Body of pancreas (tissue), 4 donors: ENCODE results near the gene GMPPA. TPM values are rescaled to one million over a fixed set of nuclear protein-coding genes. Genes with fewer than 3 reads are reported as not detected.
A peak's percentile ranks its signal among the peaks of the same experiment; 100 is the strongest.

Experiments
- ATAC-seq: fragments of 150-250 bp; one replicate; pipeline ENCODE4 v1.9.1; 2016
- DNase-seq, 4 donors: peaks; one replicate each; pipeline ENCODE4 v3.0.0-alpha.2; 2019
- H3K27ac ChIP-seq, 4 donors: fragments of 200-600 bp; sonication (generic); 1 replicate in 3 of 4; 2 replicates in 1 of 4; pipeline versions ENCODE4 v1.5.1 to v1.6.1; 2016 to 2019; ENCODE audit warnings: mild to moderate bottlenecking in 1 of 4, mixed read lengths in 1 of 4, moderate library complexity in 1 of 4
- H3K27me3 ChIP-seq, 2 donors: fragments of 200-600 bp; sonication (generic); one replicate each; pipeline ENCODE4 v1.6.0; 2016; ENCODE audit warnings: mild to moderate bottlenecking in 1 of 2
- H3K36me3 ChIP-seq, 2 donors: fragments of 200-600 bp; sonication (generic); replicated peaks in 1 of 2; 2 replicates each; pipeline ENCODE4 v1.5.1; 2016; ENCODE audit warnings: low read depth in 2 of 2; ENCODE audit not compliant: insufficient read depth in 1 of 2
- H3K4me1 ChIP-seq: fragments of 200-600 bp; sonication (generic); one replicate; pipeline ENCODE4 v1.6.0; 2016
- H3K4me3 ChIP-seq, 2 donors: fragments of 200-600 bp; sonication (generic); 1 replicate in 1 of 2; 2 replicates in 1 of 2; pipeline ENCODE4 v1.5.1; 2016 to 2019
- H3K9me3 ChIP-seq, 3 donors: fragments of 200-600 bp; sonication (generic); 1 replicate in 2 of 3; 2 replicates in 1 of 3; pipeline ENCODE4 v1.5.1; 2016
- POLR2A ChIP-seq, 3 donors: fragments of 450-650 bp; IDR thresholded peaks; one replicate each; pipeline ENCODE4 v1.6.1; 2016; ENCODE audit warnings: antibody characterized with exemption in 3 of 3, mild to moderate bottlenecking in 2 of 3
- WGBS, 2 donors: methylation state at CpG; one replicate each; pipeline ENCODE4 v1.1.5; 2017; 5-methylcytosine and 5-hydroxymethylcytosine counted together
- intact Hi-C: fragments of 100-400 bp; cut with DNase I; formaldehyde crosslinking; loops from one replicate; pipeline ENCODE4 v1.15.1; 2023
- total RNA-seq, 2 donors: library from RNA; depleted of rRNA; stranded (reverse); fragments of >200 nt; gene quantifications; one replicate each; pipeline ENCODE4 v1.1.0, GENCODE V29; 2016
- TF ChIP-seq, protein P1 (sequence below), 7 experiments: fragments of 450-650 bp in 4 of 7; fragments of 200-600 bp in 3 of 7; sonication (generic) in 3 of 7; IDR thresholded peaks; one replicate each; pipeline ENCODE4 v1.5.1; 2016 to 2019; ENCODE audit warnings: antibody characterized with exemption in 7 of 7

GMPPA gene
- total RNA-seq, 2 donors from 2014 or later = 40.5 to 57.4 TPM

DNA sequence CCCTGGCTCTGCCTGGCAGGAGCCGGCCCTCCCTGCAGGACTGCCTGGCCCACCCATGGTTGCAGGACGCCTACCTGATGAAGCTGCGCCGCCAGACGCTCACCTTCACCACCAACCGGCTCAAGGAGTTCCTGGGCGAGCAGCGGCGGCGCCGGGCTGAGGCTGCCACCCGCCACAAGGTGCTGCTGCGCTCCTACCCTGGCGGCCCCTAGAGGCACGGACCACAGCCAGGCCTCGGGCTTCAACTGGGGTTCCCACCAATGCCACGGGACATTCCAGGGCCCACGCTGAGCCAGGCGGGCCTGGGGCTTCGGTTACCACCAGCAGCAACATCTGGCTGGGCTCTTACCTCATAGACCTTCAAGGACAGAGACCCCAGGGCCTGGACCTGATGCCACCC, 6.1 kb upstream of the GMPPA start:
- WGBS, 2 donors = 68 to 70% methylated on average over 2 to 18 of the region's 20 CpGs
- no peak overlapping the region for H3K4me3 ChIP-seq
- ATAC-seq = no peak
- no peak overlapping the region for H3K27ac ChIP-seq
- DNase-seq = no peak
- intact Hi-C loops = no loop called here
- peaks cover 10% of the 10 kb centered on the region for H3K4me1 ChIP-seq
- no peaks in the 10 kb centered on the region for H3K9me3 ChIP-seq
- TF ChIP-seq, protein P1, sequence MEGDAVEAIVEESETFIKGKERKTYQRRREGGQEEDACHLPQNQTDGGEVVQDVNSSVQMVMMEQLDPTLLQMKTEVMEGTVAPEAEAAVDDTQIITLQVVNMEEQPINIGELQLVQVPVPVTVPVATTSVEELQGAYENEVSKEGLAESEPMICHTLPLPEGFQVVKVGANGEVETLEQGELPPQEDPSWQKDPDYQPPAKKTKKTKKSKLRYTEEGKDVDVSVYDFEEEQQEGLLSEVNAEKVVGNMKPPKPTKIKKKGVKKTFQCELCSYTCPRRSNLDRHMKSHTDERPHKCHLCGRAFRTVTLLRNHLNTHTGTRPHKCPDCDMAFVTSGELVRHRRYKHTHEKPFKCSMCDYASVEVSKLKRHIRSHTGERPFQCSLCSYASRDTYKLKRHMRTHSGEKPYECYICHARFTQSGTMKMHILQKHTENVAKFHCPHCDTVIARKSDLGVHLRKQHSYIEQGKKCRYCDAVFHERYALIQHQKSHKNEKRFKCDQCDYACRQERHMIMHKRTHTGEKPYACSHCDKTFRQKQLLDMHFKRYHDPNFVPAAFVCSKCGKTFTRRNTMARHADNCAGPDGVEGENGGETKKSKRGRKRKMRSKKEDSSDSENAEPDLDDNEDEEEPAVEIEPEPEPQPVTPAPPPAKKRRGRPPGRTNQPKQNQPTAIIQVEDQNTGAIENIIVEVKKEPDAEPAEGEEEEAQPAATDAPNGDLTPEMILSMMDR (IDR thresholded peaks at IDR 0.05) = no peak
- TF ChIP-seq POLR2A (IDR thresholded peaks at IDR 0.05) = no peak
- H3K27me3 ChIP-seq = peaks cover 0 to 4% of the 10 kb centered on the region in 2 donors
- H3K36me3 ChIP-seq = no peaks in the 10 kb centered on the region

DNA sequence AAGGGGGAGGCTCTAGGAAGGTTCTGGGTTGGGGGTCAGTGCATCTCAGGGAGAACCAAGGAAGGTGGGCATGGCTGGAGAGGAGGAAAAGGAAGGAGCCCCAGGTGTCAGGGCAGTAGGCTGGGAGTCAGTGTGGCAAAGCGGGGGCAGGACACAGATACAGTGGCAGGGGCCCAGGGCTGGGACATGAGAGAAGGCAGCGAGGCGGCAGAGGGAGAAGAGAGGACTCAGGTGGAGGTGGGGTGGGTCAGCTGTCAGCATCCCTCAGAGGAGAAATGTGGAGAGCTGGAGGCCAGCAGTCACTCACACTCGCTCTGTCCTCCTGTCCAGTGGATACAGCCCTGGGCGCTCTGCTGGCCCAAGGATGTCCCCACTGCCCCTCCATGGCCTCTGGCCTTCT, 5.6 kb upstream of the GMPPA start:
- DNase-seq (no peak), ATAC-seq (no peak)
- Histone ChIP-seq H3K4me3 (no peak overlapping the region), H3K9me3 (no peaks in the 10 kb centered on the region), H3K36me3 (no peaks in the 10 kb centered on the region), H3K4me1 (peaks cover 12% of the 10 kb centered on the region), H3K27ac (no peak overlapping the region), H3K27me3 (peaks cover 0 to 4% of the 10 kb centered on the region in 2 donors)
- TF ChIP-seq, protein P1 (IDR thresholded peaks at IDR 0.05) = no peak
- TF ChIP-seq POLR2A (IDR thresholded peaks at IDR 0.05) = no peak
- WGBS, 2 donors = 84 to 88% methylated on average over 5 of the region's 5 CpGs
- intact Hi-C loops = no loop called here

DNA sequence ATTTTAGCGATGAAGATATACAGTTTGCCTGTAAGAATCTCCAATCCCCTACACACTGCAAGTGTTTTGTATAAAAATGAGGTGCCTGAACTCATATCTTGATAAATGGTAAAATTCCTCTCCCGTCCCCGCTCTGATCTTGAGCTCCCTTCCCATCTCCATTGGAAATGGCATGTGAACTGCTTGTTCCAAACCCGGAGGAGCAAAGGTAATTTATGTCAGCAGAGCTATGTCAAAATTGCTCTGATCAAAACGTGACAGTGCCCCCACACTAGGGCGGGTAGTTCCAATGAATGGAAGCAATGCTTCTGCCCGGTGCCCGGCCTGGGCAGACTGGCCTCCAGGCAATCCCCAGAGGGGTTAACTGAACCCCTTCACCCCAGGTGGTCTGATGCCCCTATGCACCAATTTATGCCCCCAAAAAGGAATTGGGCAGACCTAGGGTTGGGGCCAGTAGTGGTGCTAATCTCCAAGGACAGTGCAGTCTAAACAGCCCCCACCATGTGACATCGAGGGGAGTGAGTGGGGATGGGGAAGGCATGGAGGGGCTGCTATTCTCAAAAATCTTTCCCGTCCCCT, 3.6 kb upstream of the GMPPA start:
- TF ChIP-seq, protein P1 (IDR thresholded peaks at IDR 0.05) = no peak
- no peak for TF ChIP-seq POLR2A (IDR thresholded peaks at IDR 0.05)
- ATAC-seq (no peak), DNase-seq (no peak)
- Histone ChIP-seq H3K27me3 (peaks cover 0 to 4% of the 10 kb centered on the region in 2 donors), H3K4me3 (no peak overlapping the region), H3K27ac (no peak overlapping the region), H3K4me1 (peaks cover 22% of the 10 kb centered on the region), H3K9me3 (no peaks in the 10 kb centered on the region), H3K36me3 (no peaks in the 10 kb centered on the region)
- intact Hi-C loops = loop anchor here (5.0 kb wide), 1 partner anchor 37 kb away; no protein-coding TSS in a partner anchor
- 14 to 21% methylated on average over 10 of the region's 10 CpGs for WGBS, 2 donors

DNA sequence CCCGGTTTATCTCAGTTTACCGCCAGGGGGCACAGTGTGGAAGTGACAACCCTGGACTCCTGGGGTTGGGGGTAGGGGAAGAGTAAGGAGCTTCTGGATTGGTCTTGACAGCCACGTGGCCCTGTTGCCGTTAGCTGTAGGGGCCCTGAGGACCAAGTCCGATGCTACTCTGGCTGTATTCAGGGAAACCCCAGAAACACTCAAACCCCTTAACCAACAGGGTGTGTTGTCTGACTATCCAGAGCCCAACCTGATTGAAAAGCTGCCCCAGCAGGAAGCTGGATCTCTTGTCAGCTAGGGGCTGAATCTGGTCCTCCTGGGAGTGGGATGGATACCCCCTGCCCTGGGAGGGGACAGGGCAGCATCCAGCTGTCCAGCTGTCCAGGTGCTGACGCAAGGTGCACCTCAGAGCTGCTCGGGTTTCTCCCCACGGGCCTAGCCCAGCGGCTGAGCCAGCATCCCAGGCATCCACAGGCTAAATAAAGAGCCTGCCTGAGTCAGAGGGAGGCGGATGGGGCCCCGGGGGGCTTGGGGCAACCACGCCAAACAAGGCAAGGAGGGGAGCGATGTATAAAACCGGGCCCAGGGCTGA, 3.1 kb upstream of the GMPPA start:
- 0 to 27% methylated on average over 5 to 12 of the region's 14 CpGs for WGBS, 2 donors
- Histone ChIP-seq H3K27ac (no peak overlapping the region), H3K27me3 (peaks cover 0 to 4% of the 10 kb centered on the region in 2 donors), H3K9me3 (no peaks in the 10 kb centered on the region), H3K4me3 (no peak overlapping the region), H3K36me3 (no peaks in the 10 kb centered on the region), H3K4me1 (peaks cover 27% of the 10 kb centered on the region)
- TF ChIP-seq POLR2A (IDR thresholded peaks at IDR 0.05) = no peak
- TF ChIP-seq, protein P1 (IDR thresholded peaks at IDR 0.05) = peak; percentile 17 to 62 (median 45)
- ATAC-seq = no peak
- intact Hi-C loops = loop anchor here (5.0 kb wide), 1 partner anchor 37 kb away; no protein-coding TSS in a partner anchor
- DNase-seq = peak; percentile 52 to 71 (median 62)
